Tibial nerve (tissue), 4 donors: ENCODE results near the gene HERC3.

Experiments
- EP300 ChIP-seq, 2 donors: sonication (generic); formaldehyde crosslinking; IDR thresholded peaks; one replicate each; pipeline ENCODE4 v1.6.1; 2017; ENCODE audit warnings: antibody characterized with exemption in 2 of 2, mild to moderate bottlenecking in 1 of 2
- TF ChIP-seq, protein P1 (sequence below), 5 experiments: fragments of 200-600 bp in 3 of 5; fragments of 450-650 bp in 2 of 5; sonication (generic) in 3 of 5; IDR thresholded peaks; one replicate each; pipeline ENCODE4 v1.5.1; 2016 to 2019; ENCODE audit warnings: antibody characterized with exemption in 5 of 5, mild to moderate bottlenecking in 3 of 5, moderate library complexity in 2 of 5

GRCh38 chr4:88743696-88744095, 151.4 kb downstream of the HERC3 start:
- TF ChIP-seq, protein P1, sequence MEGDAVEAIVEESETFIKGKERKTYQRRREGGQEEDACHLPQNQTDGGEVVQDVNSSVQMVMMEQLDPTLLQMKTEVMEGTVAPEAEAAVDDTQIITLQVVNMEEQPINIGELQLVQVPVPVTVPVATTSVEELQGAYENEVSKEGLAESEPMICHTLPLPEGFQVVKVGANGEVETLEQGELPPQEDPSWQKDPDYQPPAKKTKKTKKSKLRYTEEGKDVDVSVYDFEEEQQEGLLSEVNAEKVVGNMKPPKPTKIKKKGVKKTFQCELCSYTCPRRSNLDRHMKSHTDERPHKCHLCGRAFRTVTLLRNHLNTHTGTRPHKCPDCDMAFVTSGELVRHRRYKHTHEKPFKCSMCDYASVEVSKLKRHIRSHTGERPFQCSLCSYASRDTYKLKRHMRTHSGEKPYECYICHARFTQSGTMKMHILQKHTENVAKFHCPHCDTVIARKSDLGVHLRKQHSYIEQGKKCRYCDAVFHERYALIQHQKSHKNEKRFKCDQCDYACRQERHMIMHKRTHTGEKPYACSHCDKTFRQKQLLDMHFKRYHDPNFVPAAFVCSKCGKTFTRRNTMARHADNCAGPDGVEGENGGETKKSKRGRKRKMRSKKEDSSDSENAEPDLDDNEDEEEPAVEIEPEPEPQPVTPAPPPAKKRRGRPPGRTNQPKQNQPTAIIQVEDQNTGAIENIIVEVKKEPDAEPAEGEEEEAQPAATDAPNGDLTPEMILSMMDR (IDR thresholded peaks at IDR 0.05): no peak
- no peak for TF ChIP-seq EP300 (IDR thresholded peaks at IDR 0.05)
